GM21381 (cell line): ENCODE data around the gene ANKRD61.
"Not testable (repeated sequence)": the region's sequence is repeated elsewhere in the genome, so short reads cannot be mapped to it uniquely, and the experiment has no call there.

ENCODE experiments used
- ATAC-seq: cut with Tn5 transposase; IDR thresholded peaks from one replicate; pipeline ENCODE4 v1.9.1; 2021; ENCODE audit warnings: mild to moderate bottlenecking, moderate library complexity; ENCODE audit not compliant: unreplicated experiment

ANKRD61 gene

DNA sequence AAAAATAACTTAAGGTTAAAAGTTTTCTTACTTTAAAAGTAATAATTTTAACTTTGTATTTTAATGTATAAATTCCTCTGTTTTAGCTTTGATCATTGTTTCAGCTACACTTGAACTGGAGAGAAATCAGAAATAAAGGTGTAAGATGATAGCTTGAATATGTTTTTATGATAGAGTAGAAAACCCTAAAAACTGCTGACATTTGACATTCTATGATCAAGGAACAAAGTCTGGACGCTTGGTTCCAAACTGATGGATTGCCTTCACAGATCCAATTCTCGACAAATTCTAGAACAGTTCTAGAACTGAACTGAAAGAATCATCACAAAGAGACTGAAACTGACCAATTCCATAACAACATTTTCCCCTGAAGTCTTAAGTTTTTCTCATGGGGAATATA is at the start of gene ANKRD61:
Gene ANKRD61 (plus strand): TSS at position 389 of the 400 bp plus-strand sequence. CDS start 0 bp downstream, at position 389.
- ATAC-seq = no peak

DNA sequence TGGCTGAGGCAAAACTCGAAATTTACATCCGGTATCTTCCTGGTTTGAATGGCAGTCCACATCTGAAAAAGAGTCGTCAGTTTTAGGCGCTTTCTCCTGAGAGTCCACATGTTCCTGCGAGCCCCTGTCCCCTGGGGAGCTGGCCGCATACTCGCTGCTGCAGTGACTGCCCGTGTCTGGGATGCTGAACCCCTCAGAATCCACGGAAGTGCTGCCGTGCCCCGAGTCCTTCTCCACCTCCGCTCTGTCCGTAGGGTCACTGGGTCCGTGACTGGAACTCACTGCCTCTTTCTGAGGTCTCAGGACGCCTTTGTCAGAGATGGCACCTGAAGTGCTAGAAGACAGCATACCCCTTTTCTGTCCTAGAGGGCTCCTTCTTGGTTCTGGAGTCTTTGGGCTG is 44.1 kb upstream of the ANKRD61 start:
- ATAC-seq = not testable (repeated sequence)

DNA sequence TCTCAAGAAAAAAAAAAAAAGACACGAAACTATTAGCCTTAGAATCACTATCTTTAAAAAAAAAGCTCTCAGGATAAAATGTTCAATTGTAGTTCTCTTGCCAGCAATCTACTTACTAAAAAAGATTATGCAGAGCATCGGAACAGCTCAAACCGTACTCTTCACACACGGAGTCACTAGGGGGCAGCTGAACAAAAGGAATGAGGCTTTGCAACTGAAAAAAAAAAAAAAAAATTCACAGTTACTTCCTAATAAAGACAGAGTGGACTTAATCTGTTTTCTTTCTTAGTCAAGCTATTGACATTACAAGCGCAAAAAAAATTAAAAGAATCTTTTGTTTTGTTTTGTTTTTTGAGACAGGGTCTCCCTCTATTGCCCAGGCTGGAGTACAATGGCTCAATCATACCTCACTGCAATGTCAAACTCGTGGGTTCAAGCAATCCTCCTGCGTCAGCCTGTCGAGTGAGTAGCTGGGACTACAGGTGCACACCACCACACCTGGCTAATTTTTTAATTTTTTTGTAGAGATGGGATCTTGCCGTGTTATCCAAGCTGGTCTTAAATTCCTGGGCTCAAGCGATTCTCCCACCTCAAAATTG is 33.9 kb upstream of the ANKRD61 start:
- ATAC-seq = no peak

DNA sequence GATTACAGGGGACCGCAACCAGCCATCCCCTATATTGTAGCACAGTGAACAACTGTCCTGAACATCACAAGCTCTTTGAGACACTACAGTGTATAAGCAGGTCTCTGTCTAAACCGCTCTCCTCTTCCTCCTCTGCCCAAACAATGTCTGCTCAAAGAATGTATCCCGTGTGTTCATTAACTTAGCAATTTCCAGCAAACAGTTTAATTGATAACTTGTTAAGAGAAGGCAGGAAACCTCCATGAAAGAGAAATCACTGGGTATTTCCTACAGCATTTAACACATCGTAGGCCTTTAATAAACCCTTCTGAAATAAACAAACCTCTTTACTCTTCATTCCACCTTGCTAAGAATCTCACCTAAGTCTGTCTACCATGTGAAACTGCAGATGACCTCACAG is 23.8 kb upstream of the ANKRD61 start:
- no peak for ATAC-seq

DNA sequence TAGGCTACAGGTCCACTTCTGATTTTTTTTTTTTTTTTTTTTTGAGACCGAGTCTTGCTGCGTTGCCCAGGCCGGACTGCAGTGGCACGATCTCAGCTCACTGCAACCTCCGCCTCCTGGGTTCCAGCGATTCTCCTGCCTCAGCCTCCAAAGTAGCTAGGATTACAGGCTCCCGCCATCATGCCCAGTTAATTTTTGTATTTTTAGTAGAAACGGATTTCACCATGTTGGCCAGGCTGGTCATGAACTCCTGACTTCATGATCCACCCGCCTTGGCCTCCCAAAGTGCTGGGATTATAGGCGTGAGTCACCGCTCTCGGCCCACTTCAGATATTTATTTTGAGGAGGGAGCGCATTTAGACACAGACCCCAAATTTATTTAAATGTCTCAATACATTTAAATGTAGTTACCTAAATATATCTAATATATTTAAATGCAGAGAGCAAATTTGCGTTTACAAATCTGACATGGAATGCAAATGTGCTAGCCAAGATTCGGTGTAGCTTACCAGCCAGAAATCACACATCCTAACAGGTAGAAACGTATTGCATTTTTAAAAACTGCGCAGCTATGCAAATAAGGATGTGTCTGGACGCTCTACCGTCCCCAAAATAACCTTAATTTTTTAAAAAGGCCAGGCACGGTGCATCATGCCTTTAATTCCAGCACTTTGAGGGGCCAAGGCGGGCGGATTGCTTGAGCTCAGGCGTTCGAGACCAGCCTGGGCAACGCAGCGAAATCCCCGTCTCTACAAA is 23.2 kb upstream of the ANKRD61 start:
- ATAC-seq = not testable (repeated sequence)

DNA sequence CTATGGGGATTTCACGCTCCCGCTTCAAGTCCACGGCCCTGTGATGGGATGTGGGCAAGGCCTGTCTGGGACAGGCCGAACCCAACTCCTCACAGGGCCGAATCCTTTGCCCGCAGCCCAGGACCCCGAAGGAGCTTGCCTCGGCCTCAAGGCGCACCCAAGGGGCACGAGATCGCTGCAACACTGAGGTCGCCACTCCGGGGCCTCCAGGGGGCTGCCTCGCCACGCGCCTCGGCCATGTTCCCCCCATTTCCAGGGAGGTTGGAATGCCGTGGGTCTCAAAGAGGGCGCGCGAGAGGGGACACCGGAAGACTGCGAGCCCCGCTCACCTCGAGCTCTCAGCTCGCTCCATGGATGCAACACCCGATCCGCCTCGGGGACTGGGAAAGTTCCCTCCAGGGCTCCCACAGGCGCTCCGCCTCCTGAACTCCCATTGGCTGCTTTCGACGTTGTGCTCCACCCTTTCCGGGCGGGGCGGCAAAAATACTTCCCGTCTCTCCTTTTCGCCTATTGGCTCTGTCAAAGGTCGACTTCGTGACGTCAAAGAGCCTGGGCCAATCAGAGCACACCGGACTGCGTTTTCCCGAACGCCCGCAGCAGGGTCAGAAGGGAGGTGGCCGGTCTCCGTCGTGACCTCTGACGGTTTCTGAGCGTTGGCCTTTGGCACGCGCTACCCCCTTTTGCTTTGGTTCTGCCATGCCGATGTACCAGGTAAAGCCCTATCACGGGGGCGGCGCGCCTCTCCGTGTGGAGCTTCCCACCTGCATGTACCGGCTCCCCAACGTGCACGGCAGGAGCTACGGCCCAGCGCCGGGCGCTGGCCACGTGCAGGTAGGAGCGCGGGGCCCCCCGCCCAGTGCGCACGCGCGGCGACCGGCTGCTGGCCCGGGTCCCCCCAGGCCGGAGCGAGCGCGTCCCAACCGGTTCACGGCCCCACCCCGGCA is 22.2 kb upstream of the ANKRD61 start, which contains the start of the genes AIMP2 and PMS2:
Gene AIMP2 (plus strand): TSS at position 605 of the 944 bp plus-strand sequence. CDS start 92 bp downstream, at position 697.
Gene PMS2 (minus strand): TSS at position 382 of the 944 bp plus-strand sequence. CDS start 30 bp downstream, at position 352.
- peak; percentile 93 for ATAC-seq

DNA sequence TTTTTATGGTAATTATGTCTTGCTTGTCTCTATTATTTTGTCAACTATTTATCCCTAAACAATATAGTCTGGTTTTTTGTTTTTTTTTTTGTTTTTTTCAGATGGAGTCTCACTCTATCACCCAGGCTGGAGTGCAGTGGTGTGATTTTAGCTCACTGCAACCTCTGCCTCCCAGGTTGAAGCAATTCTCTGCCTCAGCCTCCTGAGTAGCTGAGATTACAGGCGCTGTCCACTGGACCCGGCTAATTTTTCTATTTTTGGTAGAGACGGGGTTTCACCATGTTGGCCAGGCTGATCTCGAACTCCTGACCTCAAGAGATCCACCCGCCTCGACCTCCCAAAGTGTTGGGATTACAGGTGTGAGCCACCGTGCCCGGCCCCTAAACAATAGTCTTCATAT is 20.8 kb upstream of the ANKRD61 start:
- ATAC-seq = not testable (repeated sequence)

DNA sequence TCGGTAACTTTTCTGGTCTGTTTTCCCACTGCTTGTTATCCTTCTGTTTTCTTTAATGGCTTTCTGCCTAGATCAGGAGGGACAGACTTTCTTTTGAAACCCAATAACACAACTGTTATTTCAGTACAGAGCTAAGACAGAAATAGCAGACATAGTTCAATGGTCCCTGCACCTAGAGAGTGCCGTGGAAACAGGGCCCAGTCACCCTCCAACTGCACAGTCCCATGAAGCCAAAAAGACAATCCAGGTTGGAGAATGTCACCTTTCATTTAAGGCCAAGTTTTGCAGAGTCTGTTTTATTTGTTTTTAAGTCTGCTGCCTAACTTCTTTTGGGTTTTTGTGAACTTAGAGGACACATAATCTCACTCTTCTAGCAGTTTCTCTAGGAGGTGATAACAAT is 19.6 kb upstream of the ANKRD61 start:
- ATAC-seq = no peak

DNA sequence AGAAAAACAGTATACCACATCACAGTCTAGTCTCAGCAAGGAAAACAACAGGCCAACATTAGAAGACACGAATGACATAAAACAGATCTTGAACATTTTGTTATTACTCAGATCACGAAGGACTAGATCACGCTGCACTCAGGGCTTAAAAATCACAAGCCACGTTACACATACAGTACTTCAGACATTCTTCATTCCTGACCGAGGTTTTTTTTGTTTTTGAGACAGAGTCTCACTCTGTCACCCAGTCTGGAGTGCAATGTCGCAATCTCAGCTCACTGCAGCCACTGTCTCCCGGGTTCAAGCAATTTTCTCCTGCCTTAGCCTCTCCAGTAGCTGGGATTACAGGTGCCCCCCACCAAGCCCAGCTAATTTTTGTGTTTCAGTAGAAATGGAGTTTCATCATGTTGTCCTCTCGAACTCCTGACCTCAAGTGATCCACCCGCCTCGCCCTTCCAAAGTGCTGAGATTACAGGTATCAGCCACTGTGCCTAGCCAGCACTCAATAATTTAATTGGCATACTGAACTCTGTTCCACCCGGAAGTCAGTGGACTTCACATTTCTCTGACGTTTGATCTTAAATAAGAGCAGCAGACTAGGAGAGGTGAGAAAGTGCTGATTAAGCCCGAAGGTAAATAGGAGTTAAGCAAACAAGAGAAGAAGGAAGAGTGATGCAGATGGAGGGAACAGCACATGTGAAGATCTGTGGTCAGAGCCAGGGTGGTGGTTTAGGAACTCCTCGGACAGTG is 18.6 kb upstream of the ANKRD61 start:
- ATAC-seq = no peak

DNA sequence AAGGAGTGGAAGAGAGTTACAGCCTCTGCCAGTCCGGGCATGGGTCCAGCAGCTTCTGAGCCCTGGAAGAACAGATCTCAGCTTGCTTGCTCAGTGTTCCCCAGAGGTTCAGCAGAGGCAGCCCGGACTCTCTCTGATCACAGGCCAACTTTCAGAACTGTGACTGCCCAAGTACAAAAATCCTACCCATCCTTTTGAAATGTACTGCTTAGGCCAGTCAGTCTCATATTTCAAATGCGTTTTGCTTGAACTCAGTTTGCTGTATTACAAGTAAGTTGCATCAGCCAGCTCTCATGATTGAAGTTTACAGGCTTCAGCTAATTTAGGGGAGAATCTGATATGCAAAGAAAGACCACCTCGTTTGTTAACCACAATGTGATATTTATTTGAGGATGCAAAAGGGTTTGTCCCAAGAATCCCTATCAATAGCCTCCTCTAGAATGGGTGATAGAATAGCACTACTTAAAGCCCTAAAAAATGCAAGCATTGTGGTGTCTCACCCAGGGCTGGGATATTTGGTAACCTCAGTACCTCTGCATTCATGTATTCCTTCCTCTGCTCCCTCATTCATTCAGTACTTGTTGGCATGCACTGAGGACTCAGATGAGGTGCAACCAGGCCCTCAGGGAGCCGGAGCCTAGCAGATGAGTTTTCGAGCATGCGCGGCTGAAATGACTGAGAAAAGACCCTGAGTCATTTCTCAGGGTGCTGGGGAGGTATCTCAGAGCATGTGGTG is 15.1 kb upstream of the ANKRD61 start:
- no peak for ATAC-seq

DNA sequence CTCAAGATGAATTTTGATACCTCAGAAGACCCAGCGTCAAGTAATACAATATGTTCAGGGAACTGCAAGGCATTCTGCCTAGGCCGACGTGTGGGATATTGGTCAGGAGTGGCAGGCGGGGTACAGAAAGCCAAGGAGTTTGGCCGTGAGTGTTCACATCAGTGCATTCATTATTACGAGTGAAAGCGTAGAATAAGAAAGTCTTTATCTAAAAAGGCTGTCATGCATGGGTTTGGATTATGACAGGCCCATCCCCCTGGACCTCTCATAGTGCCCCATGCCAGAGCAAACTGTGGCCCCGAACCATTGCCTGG is 14.6 kb upstream of the ANKRD61 start:
- ATAC-seq = no peak

DNA sequence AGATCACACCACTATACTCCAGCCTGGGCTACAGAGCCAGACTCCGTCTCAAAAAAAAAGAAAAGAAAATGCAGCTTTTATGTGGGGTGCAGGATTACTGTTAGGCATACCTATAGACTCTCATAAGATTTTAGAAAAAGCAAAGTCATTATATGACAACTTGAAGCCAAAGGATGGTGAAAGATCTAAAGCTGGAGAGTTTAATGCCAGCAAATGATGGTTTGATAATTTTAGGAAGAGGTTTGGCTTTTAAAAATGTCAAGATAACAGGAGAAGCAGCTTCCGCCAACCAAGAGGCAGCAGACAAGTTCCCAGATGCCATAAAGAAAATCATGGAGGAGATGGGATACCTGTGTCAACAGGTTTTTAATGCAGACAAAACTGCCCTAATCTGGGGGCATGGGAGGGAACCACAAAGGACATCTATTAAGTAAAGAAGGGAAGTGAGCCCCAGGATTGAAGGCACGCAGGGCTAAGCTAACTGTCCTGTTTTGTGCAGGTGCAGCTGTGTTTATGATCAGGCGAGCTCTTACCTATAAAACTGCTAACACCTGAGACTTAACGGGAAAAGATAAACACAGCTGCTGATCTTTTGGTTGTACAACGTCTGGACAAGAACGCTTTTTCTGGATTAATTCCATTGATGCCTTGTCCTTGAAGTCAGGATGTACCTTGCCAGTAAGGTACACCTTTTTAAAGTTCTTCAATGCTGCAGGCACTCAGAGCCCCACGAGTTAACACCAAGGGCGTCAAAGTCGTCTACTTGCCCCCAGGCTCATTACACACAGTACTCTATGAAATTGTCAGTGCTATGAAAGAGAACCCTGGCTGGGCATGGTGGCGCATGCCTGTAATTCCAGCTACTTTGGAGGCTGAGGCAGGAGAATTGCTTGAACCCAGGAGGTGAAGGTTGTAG is 10.5 kb upstream of the ANKRD61 start:
- ATAC-seq = no peak

DNA sequence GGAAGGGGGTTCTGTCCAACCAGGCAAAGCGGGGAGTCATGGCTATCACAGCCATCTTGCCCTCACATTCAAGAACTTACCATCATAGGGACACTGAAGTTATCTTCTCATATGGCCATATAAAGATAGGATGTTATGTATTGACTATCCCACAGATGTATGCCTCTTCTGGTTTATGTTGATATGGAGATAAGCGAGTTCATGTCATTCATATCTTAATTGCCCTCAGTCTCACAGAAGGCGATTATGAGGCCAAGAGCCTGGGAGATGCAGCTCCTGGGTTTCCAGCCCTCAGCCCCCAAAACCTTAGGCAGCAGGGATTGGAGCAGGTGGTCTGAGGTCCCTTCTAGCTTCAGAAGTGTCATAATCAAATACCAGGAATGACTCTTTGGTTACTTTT is 8.5 kb upstream of the ANKRD61 start:
- ATAC-seq = no peak

DNA sequence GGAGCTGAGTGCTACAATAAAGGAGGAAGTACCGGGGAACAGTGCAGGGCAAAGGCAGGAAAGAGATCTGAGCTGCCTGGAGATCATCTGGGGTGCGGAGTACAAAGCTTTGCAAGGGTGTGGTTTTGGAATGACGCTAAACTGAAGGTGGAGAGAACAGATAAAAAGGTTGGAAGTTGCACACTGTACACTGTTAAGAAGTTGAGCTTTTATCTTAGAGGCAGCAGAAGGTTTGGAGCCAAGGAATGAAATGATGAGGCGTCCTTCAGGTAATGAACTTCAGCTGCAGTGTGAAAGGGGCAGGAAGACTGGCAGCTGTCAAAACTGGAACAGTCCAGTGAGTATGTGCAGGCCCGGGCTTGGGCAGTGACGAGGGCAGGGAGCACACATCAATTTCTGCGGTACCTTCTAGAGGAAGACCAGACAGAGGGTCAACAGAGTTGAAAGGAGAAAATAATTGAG is 7.2 kb upstream of the ANKRD61 start:
- ATAC-seq = no peak

DNA sequence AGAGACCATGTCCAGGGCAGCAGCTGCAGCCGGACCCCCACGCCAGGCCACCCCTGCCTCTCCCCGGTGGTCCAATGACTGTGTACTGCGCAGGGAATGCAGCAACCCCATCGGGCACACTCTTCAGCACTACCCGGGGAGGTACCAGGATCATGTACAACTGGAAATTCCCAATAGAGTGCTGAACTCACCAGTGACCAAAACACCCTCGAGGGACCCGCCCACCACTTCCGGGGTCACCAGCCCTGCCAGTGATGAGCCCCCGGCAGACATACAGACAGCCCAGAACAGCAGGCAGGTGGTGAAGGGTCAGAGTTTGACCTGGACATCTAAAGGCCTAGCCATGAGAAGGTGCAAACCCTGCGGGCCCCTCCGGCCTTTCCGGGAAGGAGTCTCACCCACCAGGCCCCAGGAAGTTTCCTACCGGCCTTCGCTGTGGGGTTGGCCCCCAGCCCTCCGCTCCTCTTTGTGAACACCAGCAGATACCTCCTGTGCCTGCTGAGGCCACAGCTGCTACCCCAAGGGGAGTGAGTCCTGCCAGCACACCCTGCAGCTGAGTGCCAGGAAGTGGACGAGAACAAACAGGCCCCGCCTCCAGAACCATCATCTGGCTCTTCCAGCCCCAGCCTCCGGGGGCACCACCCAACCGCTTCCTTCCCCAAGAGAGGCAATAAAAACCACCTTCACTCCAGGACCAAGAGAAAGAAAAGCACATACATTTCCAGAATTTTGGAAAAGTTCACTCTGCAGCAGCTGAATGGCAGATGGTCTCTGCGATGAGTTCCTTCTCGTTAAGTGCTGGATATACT is 5.0 kb upstream of the ANKRD61 start:
- peak; percentile 81 for ATAC-seq

DNA sequence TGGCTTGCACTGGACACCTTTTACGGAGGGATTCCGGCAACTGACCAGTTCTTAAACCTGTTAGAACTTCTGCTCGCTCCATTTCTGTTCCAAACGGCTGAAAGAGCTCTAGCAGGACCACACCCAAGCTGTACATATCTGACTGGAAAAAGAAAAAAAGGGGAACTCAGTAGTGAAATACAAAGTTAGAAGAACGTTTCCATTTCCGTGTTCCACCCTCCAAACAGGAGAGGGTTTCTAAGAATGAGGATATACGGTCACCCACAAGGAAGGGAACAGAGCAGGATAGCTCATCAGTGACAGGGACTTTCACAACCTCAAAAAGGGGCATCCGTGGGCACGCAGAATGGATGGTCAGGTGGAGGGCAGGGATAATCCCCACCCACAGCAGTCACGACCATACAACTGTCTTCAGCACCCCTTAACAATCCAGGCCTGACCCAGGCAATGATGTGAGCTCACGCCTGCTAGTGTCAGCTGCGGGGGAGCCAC is 4.3 kb upstream of the ANKRD61 start:
- no peak for ATAC-seq

DNA sequence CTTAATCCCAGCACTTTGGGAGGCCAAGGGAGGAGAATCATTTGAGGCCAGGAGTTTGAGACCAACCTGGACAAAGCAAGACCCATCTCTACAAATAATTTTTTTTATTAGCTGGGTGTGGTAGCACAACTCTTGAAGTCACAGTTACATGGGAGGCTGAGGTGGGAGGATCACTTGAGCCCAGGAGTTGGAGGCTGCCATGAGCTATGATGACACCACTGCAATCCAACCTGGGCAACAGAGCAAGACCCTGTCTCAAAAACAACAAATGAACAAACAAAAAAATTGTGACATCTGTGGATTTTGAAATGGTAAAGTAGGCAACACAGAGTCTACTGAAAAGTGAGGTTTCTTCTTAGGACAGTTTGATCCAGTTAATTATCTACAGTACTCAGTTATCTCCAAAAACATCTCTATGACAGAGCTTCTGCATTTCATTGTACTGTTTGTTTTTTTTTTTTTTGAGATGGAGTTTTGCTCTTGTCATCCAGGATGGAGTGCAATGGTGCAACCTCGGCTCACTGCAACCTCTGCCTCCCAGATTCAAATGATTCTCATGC is 3.3 kb upstream of the ANKRD61 start:
- no peak for ATAC-seq

DNA sequence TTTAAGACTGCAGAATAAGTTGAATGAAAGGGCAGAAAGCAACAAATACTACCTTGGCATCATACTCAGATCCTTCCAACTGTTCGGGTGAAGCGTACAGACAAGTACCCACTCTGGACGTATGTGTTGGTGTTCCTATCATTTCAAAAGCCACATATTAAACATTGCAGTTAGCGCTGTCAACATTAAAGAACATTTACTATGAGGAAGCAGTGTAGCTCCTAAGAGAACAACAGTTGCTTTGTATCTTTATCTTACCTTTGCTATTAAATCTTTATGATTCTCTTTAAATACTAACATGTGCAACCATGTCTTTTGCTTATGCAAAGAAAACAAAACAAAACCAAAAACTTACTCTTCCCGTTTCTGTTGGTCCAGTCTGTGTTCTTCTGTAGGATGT is 2.6 kb upstream of the ANKRD61 start:
- ATAC-seq = no peak
